Mesendoderm (in vitro differentiated cells): ENCODE measurements around the gene CAMK2A.

Source experiments
- DNase-seq: peaks from one replicate; pipeline ENCODE4 v3.0.0; 2013
- H2AK5ac ChIP-seq: 2 replicates; pipeline ENCODE4 v1.6.1; 2013; ENCODE audit warnings: low read length, inconsistent platforms
- H2BK120ac ChIP-seq: 2 replicates; pipeline ENCODE4 v1.6.1; 2013; ENCODE audit warnings: low read depth, mild to moderate bottlenecking, low read length, moderate library complexity, mixed read lengths
- H2BK15ac ChIP-seq: replicated peaks from 2 replicates; pipeline ENCODE4 v1.6.1; 2013; ENCODE audit warnings: low read depth, mild to moderate bottlenecking, moderate library complexity
- H2BK5ac ChIP-seq: 2 replicates; pipeline ENCODE4 v1.6.1; 2013; ENCODE audit warnings: low read length, inconsistent platforms
- H3K18ac ChIP-seq: 2 replicates; pipeline ENCODE4 v1.6.1; 2013; ENCODE audit warnings: mild to moderate bottlenecking, low read length, mixed read lengths
- H3K23ac ChIP-seq: one replicate; pipeline ENCODE4 v1.6.1; 2013; ENCODE audit warnings: low read length
- H3K27ac ChIP-seq: 2 replicates; pipeline ENCODE4 v1.5.1; 2013; ENCODE audit warnings: low read depth, mild to moderate bottlenecking, inconsistent platforms, low read length, moderate library complexity
- H3K27me3 ChIP-seq: 2 replicates; pipeline ENCODE4 v1.6.1; 2013; ENCODE audit warnings: low read length, control low read depth, mild to moderate bottlenecking, inconsistent platforms; ENCODE audit not compliant: insufficient read depth, poor library complexity
- H3K36me3 ChIP-seq: 2 replicates; pipeline ENCODE4 v1.6.1; 2013; ENCODE audit warnings: low read length, inconsistent platforms; ENCODE audit not compliant: control insufficient read depth, insufficient read depth
- H3K4ac ChIP-seq: one replicate; pipeline ENCODE4 v1.6.1; 2013; ENCODE audit warnings: low read depth, mild to moderate bottlenecking, low read length, moderate library complexity
- H3K4me1 ChIP-seq: 2 replicates; pipeline ENCODE4 v1.6.1; 2013; ENCODE audit warnings: low read depth, low read length, inconsistent platforms; ENCODE audit not compliant: control insufficient read depth
- H3K4me2 ChIP-seq: 2 replicates; pipeline ENCODE4 v1.6.1; 2013; ENCODE audit warnings: low read length
- H3K4me3 ChIP-seq: 2 replicates; pipeline ENCODE4 v1.5.1; 2013; ENCODE audit warnings: mild to moderate bottlenecking, low read length
- H3K56ac ChIP-seq: one replicate; pipeline ENCODE4 v1.6.1; 2013; ENCODE audit warnings: low read length
- H3K79me1 ChIP-seq: 2 replicates; pipeline ENCODE4 v1.6.1; 2013; ENCODE audit warnings: low read length, inconsistent platforms
- H3K79me2 ChIP-seq: 2 replicates; pipeline ENCODE4 v1.6.1; 2013; ENCODE audit warnings: mild to moderate bottlenecking, low read length; ENCODE audit not compliant: control insufficient read depth, insufficient read depth
- H3K9ac ChIP-seq: 2 replicates; pipeline ENCODE4 v1.6.1; 2013; ENCODE audit warnings: low read length, inconsistent platforms
- H4K5ac ChIP-seq: one replicate; pipeline ENCODE4 v1.6.1; 2013; ENCODE audit warnings: low read length
- H4K8ac ChIP-seq: one replicate; pipeline ENCODE4 v1.6.1; 2013; ENCODE audit warnings: low read depth, mild to moderate bottlenecking, control low read depth, low read length, moderate library complexity
- WGBS: extraction: QIAGEN DNeasy Blood & Tissue Kit; methylation state at CpG from one replicate; pipeline ENCODE4 v1.1.7; 2013; ENCODE audit warnings: low lambda C conversion rate, missing lambda C conversion rate; ENCODE audit not compliant: insufficient coverage; ENCODE audit errors: extremely low coverage; 5-methylcytosine and 5-hydroxymethylcytosine counted together

Gene CAMK2A

DNA sequence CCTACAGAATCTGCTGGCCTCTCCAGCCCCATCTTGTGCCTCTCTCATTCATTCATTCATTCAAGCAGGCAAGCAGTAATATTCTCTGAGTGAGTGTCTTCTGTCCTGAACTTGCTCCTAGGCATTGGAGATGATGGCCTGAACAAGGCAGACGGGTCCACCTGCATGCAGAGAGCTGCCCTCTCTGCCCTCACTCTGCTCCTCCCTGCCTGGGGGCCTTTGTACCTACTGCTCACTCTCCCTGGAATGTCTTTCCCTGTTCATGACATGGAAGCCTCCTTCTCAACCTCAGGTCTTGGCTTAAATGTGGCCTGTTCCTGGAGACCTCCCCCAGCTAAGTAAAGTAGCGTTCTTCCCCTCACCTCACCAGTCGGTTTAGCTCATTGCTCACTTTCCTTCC, 116.4 kb downstream of the CAMK2A start:
- Histone ChIP-seq H3K79me2 (no peaks in the 10 kb centered on the region), H3K4me3 (no peak overlapping the region), H2BK120ac (no peak overlapping the region), H2BK5ac (no peak overlapping the region), H3K36me3 (no peaks in the 10 kb centered on the region), H3K23ac (no peak overlapping the region), H3K79me1 (no peaks in the 10 kb centered on the region), H3K4me1 (no peaks in the 10 kb centered on the region), H3K27me3 (no peaks in the 10 kb centered on the region), H4K8ac (no peak overlapping the region), H3K56ac (no peak overlapping the region), H3K4me2 (no peak overlapping the region), H2AK5ac (no peak overlapping the region), H3K27ac (no peak overlapping the region), H3K4ac (no peak overlapping the region), H2BK15ac (no peak overlapping the region), H3K18ac (no peak overlapping the region), H4K5ac (no peak overlapping the region), H3K9ac (no peak overlapping the region)
- no peak for DNase-seq
- WGBS: no CpG with 5 or more reads among the region's 3 CpGs

DNA sequence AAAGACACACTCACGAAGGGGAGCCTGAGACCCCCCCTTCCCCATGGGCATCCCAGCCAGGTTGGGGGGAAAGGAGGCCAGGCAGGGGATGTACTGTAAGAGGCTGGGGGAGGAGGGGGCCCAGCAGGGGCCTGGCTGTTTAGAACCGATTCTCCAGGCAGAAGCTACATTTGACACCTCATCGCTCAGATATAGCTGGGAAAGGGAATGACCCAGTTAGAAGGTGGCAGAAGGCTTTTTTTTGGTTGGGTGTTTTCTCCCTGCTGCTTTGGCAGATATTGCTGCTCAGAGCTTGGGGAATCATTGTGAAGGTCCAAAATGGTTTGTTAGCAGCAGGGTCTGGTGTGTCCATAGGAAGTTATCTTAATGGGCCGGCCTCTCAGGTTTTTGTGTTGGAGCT, 117.0 kb downstream of the CAMK2A start:
- Histone ChIP-seq H3K79me1 (no peaks in the 10 kb centered on the region), H3K27me3 (no peaks in the 10 kb centered on the region), H3K36me3 (no peaks in the 10 kb centered on the region), H2BK120ac (no peak overlapping the region), H2BK5ac (no peak overlapping the region), H3K23ac (no peak overlapping the region), H2AK5ac (no peak overlapping the region), H3K27ac (no peak overlapping the region), H3K4ac (no peak overlapping the region), H2BK15ac (no peak overlapping the region), H3K4me2 (no peak overlapping the region), H4K8ac (no peak overlapping the region), H4K5ac (no peak overlapping the region), H3K56ac (no peak overlapping the region), H3K18ac (no peak overlapping the region), H3K4me3 (no peak overlapping the region), H3K9ac (no peak overlapping the region), H3K4me1 (no peaks in the 10 kb centered on the region), H3K79me2 (no peaks in the 10 kb centered on the region)
- no peak for DNase-seq
- WGBS: no CpG with 5 or more reads among the region's 4 CpGs

DNA sequence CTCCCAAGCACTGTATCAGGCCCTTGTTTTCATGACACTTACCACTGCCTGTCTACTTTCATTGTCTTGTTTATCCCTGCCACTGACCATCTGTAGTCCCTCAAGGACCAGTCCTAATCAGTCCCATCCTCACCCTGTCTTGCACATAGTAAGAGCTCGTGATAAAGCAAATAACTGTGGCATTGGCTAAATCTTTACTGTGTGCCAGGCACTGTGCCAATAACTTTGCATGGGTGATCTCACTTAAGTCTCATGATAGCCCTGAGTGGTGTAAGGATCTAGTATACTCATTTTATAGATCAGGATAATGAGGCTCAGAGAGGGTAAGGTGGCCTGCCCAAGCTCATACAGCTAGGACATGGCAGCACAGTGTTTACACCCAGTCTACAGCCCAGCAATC, 117.4 kb downstream of the CAMK2A start:
- no peaks in the 10 kb centered on the region for H3K79me2 ChIP-seq
- no peak overlapping the region for H2BK15ac ChIP-seq
- H3K4me3 ChIP-seq: no peak overlapping the region
- no peak overlapping the region for H2BK5ac ChIP-seq
- no peak overlapping the region for H3K9ac ChIP-seq
- H4K5ac ChIP-seq: no peak overlapping the region
- H3K4ac ChIP-seq: no peak overlapping the region
- H3K4me2 ChIP-seq: no peak overlapping the region
- H4K8ac ChIP-seq: no peak overlapping the region
- no peak overlapping the region for H2BK120ac ChIP-seq
- H3K23ac ChIP-seq: no peak overlapping the region
- no peak for DNase-seq
- no peak overlapping the region for H2AK5ac ChIP-seq
- WGBS: no CpG with 5 or more reads among the region's 1 CpG
- no peak overlapping the region for H3K18ac ChIP-seq
- no peaks in the 10 kb centered on the region for H3K27me3 ChIP-seq
- H3K36me3 ChIP-seq: no peaks in the 10 kb centered on the region
- H3K27ac ChIP-seq: no peak overlapping the region
- no peaks in the 10 kb centered on the region for H3K4me1 ChIP-seq
- H3K79me1 ChIP-seq: no peaks in the 10 kb centered on the region
- H3K56ac ChIP-seq: no peak overlapping the region
